Endothelial cell of umbilical vein (primary cell): ENCODE results near the gene MIS12. TPM values are rescaled to one million over a fixed set of nuclear protein-coding genes. Genes with fewer than 3 reads are reported as not detected.

Experiments used
- BruUV-seq: library from RNA; stranded (reverse); fragments of 400-500 nt; replicated peaks from 2 replicates; lab custom pipeline; 2021; lab: Mats Ljungman, UMichigan
- CTCF ChIA-PET: fragments of 300-600, 350-600 bp; sonication (Branson Sonifier 250); formaldehyde crosslinking; loops from one replicate; lab custom pipeline; 2021; ENCODE audit warnings: antibody characterized with exemption, inconsistent platforms; lab: Charles Lee
- POLR2A ChIA-PET: fragments of 300-600, 350-600 bp; sonication (Branson Sonifier 250); formaldehyde crosslinking; loops from one replicate; lab custom pipeline; 2021; ENCODE audit warnings: antibody characterized with exemption, inconsistent platforms; lab: Charles Lee
- DNase-seq: peaks from one replicate; pipeline ENCODE4 v3.0.0-alpha.2; 2011; ENCODE audit warnings: low read depth, low spot score
- FAIRE-seq: peaks from 2 replicates; lab custom pipeline; 2011; peaks lifted over from hg19 to GRCh38; lab: Jason Lieb, UNC
- H2AFZ ChIP-seq: 2 replicates; pipeline ENCODE4 v1.6.0; 2012; ENCODE audit warnings: low read depth, low read length, control low read depth, inconsistent platforms
- H3K27ac ChIP-seq: 2 replicates; pipeline ENCODE4 v1.5.1; 2011; ENCODE audit warnings: low read depth, mild to moderate bottlenecking, control low read depth, low read length, moderate library complexity; ENCODE audit not compliant: insufficient read depth
- H3K27me3 ChIP-seq, 2 experiments: 2 replicates each; pipeline versions ENCODE4 v1.6.0 to v1.6.1; 2011; ENCODE audit warnings: low read length in 2 of 2, mixed read lengths in 1 of 2; ENCODE audit not compliant: control insufficient read depth in 2 of 2, insufficient read depth in 2 of 2
- H3K36me3 ChIP-seq, 2 experiments: 2 replicates in 1 of 2; 3 replicates in 1 of 2; pipeline ENCODE4 v1.5.1; 2011; ENCODE audit warnings: low read length in 2 of 2, mild to moderate bottlenecking in 1 of 2, moderate library complexity in 1 of 2; ENCODE audit not compliant: control insufficient read depth in 2 of 2, insufficient read depth in 2 of 2; ENCODE audit errors: extremely low read depth in 1 of 2
- H3K4me1 ChIP-seq: 3 replicates; pipeline ENCODE4 v1.5.1; 2011; ENCODE audit warnings: mild to moderate bottlenecking, low read length; ENCODE audit not compliant: control insufficient read depth, insufficient read depth; ENCODE audit errors: extremely low read depth
- H3K4me2 ChIP-seq: 2 replicates; pipeline ENCODE4 v1.6.1; 2011; ENCODE audit warnings: low read length, control low read depth, mixed read lengths; ENCODE audit not compliant: insufficient read depth
- H3K4me3 ChIP-seq, 3 experiments: fragments of 200-600 bp in 1 of 3; sonication (generic), shearing (Covaris generic) in 1 of 3; replicated peaks in 1 of 3; 2 replicates each; pipeline ENCODE4 v1.5.1; 2011 to 2016; ENCODE audit warnings: control low read depth in 3 of 3, low read length in 3 of 3, mild to moderate bottlenecking in 2 of 3, inconsistent platforms in 1 of 3, low read depth in 1 of 3, moderate library complexity in 1 of 3; ENCODE audit not compliant: insufficient read depth in 1 of 3
- H3K79me2 ChIP-seq: 2 replicates; pipeline ENCODE4 v1.6.0; 2012; ENCODE audit warnings: low read length, inconsistent platforms; ENCODE audit not compliant: control insufficient read depth, insufficient read depth
- H3K9ac ChIP-seq: replicated peaks from 2 replicates; pipeline ENCODE3; 2011; ENCODE audit warnings: low read length, control low read depth; ENCODE audit not compliant: insufficient read depth; ENCODE audit errors: extremely low read depth
- H3K9me1 ChIP-seq: replicated peaks from 3 replicates; pipeline ENCODE4 v1.6.0; 2011; ENCODE audit warnings: mild to moderate bottlenecking, low read length; ENCODE audit not compliant: control insufficient read depth, insufficient read depth; ENCODE audit errors: extremely low read depth
- H3K9me3 ChIP-seq: replicated peaks from 2 replicates; pipeline ENCODE4 v1.5.1; 2012; ENCODE audit warnings: low read length, inconsistent platforms; ENCODE audit not compliant: control insufficient read depth, insufficient read depth
- H4K20me1 ChIP-seq: replicated peaks from 2 replicates; pipeline ENCODE3; 2011; ENCODE audit warnings: mild to moderate bottlenecking, low read length; ENCODE audit not compliant: control insufficient read depth, insufficient read depth; ENCODE audit errors: extremely low read depth
- EZH2 ChIP-seq: IDR thresholded peaks from 2 replicates; pipeline ENCODE4 v1.6.1; 2012; ENCODE audit warnings: borderline replicate concordance, low read depth, mild to moderate bottlenecking, moderate library complexity, low read length, inconsistent platforms; ENCODE audit not compliant: severe bottlenecking
- FOS ChIP-seq: IDR thresholded peaks from 2 replicates; pipeline ENCODE4 v1.6.1; 2011; ENCODE audit warnings: mild to moderate bottlenecking, low read length, moderate library complexity, borderline replicate concordance; ENCODE audit not compliant: insufficient read depth
- GATA2 ChIP-seq: IDR thresholded peaks from 2 replicates; pipeline ENCODE4 v1.7.0; 2011; ENCODE audit warnings: low read depth, mild to moderate bottlenecking, moderate library complexity, mixed read lengths, low read length; ENCODE audit not compliant: insufficient read length, insufficient read depth
- JUN ChIP-seq: IDR thresholded peaks from 2 replicates; pipeline ENCODE4 v1.6.1; 2011; ENCODE audit warnings: borderline replicate concordance, low read depth; ENCODE audit not compliant: insufficient read length, insufficient read depth
- MYC ChIP-seq: IDR thresholded peaks from one replicate; pipeline ENCODE4 v1.6.1; 2011; ENCODE audit warnings: mild to moderate bottlenecking, low read depth, low read length
- POLR2A ChIP-seq: IDR thresholded peaks from 2 replicates; pipeline ENCODE4 v1.6.1; 2012; ENCODE audit warnings: low read depth, mild to moderate bottlenecking, control low read depth, low read length
- POLR2AphosphoS5 ChIP-seq: IDR thresholded peaks from 2 replicates; pipeline ENCODE4 v1.6.1; 2012; ENCODE audit warnings: low read depth, mild to moderate bottlenecking, control low read depth, low read length, moderate library complexity; ENCODE audit not compliant: insufficient read depth
- dilution Hi-C: fragments of 300-500 bp; cut with MboI; formaldehyde crosslinking; loops from one replicate; pipeline ENCODE4 v1.15.0; 2019; ENCODE audit warnings: low sequenced_read_pairs; ENCODE audit not compliant: extremely low pct_ligation_motif_present
- intact Hi-C: fragments of 100-400 bp; cut with micrococcal nuclease; formaldehyde crosslinking; loops from one replicate; pipeline ENCODE4 v1.10.0; 2022
- polyA plus RNA-seq, 4 experiments: library from polyadenylated mRNA; depleted of rRNA in 3 of 4; stranded (reverse) in 3 of 4; unstranded in 1 of 4; fragments of >200 nt; gene quantifications; 2 replicates each; pipeline versions ENCODE4 v1.2.1 to v1.2.3, GENCODE V29; 2011 to 2012; ENCODE audit warnings: missing spikeins in 1 of 4
- total RNA-seq: library from RNA; stranded (reverse); gene quantifications from 2 replicates; pipeline ENCODE4 v1.2.3, GENCODE V29; 2021
- TF ChIP-seq, protein P1 (sequence below): IDR thresholded peaks from 2 replicates; pipeline ENCODE4 v1.6.1; 2011; ENCODE audit not compliant: insufficient read depth, insufficient read length
- TF ChIP-seq, protein P2 (sequence below), 2 donors: IDR thresholded peaks; 1 replicate in 1 of 2; 2 replicates in 1 of 2; pipeline ENCODE4 v1.5.1; 2011; ENCODE audit warnings: low read length in 2 of 2, mild to moderate bottlenecking in 2 of 2, moderate library complexity in 2 of 2, control low read depth in 1 of 2, inconsistent platforms in 1 of 2, low read depth in 1 of 2; ENCODE audit not compliant: insufficient read depth in 1 of 2; ENCODE audit errors: extremely low read depth in 1 of 2

Gene MIS12
- total and polyA plus RNA-seq, 2 donors (not counting 3 experiments of a cell fraction or from before 2014, with no cell fraction given): 8.3 to 20.1 TPM

DNA sequence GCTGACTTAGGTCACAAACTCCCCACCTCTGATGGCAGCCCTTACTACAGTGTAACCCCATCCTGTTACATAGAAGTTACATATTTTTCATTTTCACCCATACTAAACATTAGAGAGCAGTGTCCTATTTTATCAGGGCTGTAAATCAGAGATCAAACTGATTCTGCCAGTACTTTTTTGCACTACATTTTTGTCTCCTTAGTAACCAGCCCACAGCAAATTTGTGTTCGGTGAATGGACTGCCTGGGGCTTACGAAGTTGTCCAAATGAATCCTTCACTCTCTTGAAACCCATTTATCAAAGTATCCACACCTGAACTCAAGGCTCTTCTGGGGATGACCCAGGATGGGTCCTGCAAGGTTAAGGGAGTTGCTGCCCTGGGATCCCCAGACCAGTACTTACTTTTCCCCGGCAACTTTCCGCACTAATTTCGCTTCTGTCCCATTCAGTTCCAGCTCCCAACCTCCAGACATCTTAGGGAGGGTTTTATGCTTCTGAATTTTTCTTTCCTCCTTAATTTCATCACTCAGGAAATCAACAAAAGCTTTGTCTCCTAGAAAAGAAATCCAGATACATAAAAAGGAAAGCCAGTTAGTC is 48.5 kb upstream of the MIS12 start:
- H3K9me1 ChIP-seq: no peaks in the 10 kb centered on the region
- POLR2A ChIA-PET: no interaction called here
- H3K4me3 ChIP-seq: peak overlapping the region; percentile 64 to 94 (median 68)
- DNase-seq: no peak
- intact Hi-C loops: loop anchor here (2.0 kb wide), 2 partner anchors 31 to 241 kb away; partner anchors contain the start of gene DHX33
- H3K9ac ChIP-seq: peak overlapping the region; percentile 64
- dilution Hi-C loops: no loop called here
- H4K20me1 ChIP-seq: no peaks in the 10 kb centered on the region
- peak; percentile 63 for FAIRE-seq
- no peak overlapping the region for H2AFZ ChIP-seq
- no TSS peak for BruUV-seq
- peaks cover 28% of the 10 kb centered on the region for H3K79me2 ChIP-seq
- H3K9me3 ChIP-seq: no peaks in the 10 kb centered on the region
- CTCF ChIA-PET: interaction anchor here (3.3 kb wide), 1 partner anchor 189 kb away, joined by 41 read pairs; no protein-coding TSS in a partner anchor
- TF ChIP-seq GATA2 (no peak), MYC (no peak), EZH2 (no peak), POLR2AphosphoS5 (no peak), JUN (no peak), POLR2A (no peak), FOS (no peak)
- TF ChIP-seq, protein P1, sequence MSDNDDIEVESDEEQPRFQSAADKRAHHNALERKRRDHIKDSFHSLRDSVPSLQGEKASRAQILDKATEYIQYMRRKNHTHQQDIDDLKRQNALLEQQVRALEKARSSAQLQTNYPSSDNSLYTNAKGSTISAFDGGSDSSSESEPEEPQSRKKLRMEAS: no peak
- TF ChIP-seq, protein P2, sequence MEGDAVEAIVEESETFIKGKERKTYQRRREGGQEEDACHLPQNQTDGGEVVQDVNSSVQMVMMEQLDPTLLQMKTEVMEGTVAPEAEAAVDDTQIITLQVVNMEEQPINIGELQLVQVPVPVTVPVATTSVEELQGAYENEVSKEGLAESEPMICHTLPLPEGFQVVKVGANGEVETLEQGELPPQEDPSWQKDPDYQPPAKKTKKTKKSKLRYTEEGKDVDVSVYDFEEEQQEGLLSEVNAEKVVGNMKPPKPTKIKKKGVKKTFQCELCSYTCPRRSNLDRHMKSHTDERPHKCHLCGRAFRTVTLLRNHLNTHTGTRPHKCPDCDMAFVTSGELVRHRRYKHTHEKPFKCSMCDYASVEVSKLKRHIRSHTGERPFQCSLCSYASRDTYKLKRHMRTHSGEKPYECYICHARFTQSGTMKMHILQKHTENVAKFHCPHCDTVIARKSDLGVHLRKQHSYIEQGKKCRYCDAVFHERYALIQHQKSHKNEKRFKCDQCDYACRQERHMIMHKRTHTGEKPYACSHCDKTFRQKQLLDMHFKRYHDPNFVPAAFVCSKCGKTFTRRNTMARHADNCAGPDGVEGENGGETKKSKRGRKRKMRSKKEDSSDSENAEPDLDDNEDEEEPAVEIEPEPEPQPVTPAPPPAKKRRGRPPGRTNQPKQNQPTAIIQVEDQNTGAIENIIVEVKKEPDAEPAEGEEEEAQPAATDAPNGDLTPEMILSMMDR (IDR thresholded peaks at IDR 0.05; ENCODE audit: extremely low read depth in 1 of 2, insufficient read depth in 1 of 2, low read depth in 1 of 2, low read length in 2 of 2): no peak
- no peaks in the 10 kb centered on the region for H3K27me3 ChIP-seq
- peaks cover 12 to 19% of the 10 kb centered on the region in 2 experiments for H3K36me3 ChIP-seq
- peak overlapping the region; percentile 47 for H3K27ac ChIP-seq
- peak overlapping the region; percentile 97 for H3K4me2 ChIP-seq
- peaks cover 17% of the 10 kb centered on the region for H3K4me1 ChIP-seq
